GM12873 (cell line): Measurements from ENCODE around the gene CDT1.

Experiments
- TF ChIP-seq, protein P1 (sequence below): IDR thresholded peaks from 2 replicates; pipeline ENCODE4 v1.5.1; 2012; ENCODE audit warnings: low read depth, mild to moderate bottlenecking, moderate library complexity, low read length, control low read depth; ENCODE audit not compliant: insufficient read depth; ENCODE audit errors: missing control alignments

The CDT1 gene

DNA sequence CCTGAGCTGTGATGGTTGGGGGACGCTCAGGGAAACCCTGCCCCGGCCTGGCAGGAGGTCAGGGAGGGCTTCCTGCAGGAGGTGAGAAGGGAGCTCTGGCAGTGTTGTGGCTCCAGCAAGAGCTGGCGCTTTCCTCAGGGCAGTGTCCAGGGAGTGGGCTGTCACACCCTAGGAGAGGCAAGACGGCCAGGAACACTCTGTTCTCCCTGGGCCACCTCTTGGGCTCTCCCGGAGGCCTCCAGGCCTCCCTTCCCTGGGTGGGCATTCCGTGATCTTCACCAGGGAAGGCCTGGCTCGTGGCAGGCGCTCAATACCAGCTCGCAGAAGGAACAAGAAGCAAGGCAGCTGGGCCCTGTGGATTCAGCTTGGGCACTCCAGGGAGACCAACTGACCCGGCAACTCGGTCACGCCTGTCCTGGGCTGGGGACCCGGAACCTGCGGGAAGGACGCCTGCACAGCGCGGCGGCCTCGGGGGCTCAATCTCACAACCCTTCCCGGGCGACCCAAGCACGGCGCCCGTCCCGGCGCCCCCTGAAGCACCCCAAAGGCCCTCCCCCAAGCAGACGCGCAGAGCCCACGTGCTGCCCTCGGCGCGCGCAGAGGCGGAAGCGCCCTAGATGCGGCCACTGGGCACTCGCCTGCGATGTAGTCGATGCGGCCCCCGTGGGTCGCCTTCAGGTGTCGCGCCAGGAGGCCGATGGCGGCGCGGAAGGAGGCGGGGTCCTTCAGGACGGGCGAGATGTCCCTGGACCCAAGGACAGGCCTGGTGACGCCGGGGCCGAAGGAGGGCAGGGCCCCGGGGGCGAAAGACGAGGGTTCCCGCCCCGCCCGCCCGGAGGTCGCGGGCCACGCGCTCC lies 7.6 kb downstream of the CDT1 start:
- TF ChIP-seq, protein P1, sequence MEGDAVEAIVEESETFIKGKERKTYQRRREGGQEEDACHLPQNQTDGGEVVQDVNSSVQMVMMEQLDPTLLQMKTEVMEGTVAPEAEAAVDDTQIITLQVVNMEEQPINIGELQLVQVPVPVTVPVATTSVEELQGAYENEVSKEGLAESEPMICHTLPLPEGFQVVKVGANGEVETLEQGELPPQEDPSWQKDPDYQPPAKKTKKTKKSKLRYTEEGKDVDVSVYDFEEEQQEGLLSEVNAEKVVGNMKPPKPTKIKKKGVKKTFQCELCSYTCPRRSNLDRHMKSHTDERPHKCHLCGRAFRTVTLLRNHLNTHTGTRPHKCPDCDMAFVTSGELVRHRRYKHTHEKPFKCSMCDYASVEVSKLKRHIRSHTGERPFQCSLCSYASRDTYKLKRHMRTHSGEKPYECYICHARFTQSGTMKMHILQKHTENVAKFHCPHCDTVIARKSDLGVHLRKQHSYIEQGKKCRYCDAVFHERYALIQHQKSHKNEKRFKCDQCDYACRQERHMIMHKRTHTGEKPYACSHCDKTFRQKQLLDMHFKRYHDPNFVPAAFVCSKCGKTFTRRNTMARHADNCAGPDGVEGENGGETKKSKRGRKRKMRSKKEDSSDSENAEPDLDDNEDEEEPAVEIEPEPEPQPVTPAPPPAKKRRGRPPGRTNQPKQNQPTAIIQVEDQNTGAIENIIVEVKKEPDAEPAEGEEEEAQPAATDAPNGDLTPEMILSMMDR = no peak

DNA sequence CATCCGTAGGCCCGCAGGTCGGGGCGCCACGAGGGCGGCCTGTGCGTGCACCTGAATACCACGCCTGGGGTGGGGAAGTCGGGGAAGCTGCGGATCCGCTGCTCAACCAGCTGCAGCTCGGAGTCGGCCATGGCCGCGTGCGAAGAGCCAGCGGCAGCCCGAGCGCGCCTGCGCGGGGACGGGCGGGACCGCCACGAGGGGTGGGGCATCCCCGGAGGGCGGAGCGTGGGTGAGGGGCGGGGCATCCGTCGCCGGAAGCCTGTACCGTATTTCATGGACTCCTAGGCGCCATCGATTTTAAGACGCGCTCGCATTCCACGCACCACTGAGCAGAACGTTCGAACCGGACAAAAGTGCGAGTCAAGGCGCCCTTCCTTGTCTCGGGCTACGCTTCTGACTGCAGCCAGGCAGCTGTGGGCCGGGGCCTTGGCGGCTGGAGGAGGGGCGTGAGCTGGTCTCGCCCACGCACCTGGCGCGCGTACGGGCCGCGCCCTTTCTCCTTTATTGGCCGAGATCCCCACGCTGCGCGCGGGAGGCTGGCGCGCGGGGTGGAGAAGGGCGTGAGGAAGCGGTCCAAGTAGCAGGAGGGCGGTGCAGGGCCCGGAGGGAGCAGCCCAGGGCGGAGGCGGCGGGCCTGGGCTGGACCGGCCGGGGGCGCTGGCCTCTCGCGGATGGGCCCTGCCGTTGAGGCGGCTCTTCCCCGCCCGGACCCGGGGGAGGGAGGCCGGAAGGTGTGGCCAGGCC lies 8.4 kb downstream of the CDT1 start, which contains the start of gene APRT:
TSS of gene APRT (minus strand) at position 160 of the 744 bp plus-strand sequence. CDS start at position 131, 29 bp downstream.
- TF ChIP-seq, protein P1 = no peak

DNA sequence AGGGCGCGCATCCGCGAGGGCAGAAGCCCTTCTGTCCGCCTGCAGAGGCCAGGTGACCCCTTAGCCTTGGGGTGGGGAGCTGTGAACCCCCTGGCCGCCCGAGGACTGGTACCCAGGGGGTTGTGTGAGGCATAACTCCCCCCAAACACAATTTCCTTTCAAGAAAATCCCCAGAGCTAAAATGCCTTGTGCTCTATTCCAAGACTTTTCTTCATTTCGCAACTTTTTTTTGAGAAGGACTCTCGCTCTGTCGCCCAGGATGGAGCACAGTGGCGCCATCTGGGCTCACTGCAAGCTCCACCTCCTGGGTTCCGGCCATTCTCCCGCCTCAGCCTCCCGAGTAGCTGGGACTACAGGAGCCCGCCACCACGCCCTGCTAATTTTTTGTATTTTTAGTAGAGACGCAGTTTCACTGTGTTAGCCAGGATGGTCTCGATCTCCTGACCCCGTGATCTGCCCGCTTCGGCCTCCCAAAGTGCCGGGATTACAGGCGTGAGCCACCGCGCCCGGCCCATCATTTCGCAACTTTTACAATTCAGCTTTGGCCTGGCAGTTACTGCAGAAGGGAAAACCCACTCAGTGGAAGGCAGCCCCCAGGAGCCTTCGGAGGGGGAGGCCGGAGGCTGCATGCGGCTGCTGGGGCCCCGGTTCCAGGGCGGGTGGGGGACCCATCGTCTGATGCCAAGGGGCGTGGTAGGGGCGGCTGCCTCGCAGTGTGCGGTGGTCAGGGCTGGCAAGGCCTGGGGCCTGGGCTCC lies 9.1 kb downstream of the CDT1 start:
- TF ChIP-seq, protein P1 = no peak

DNA sequence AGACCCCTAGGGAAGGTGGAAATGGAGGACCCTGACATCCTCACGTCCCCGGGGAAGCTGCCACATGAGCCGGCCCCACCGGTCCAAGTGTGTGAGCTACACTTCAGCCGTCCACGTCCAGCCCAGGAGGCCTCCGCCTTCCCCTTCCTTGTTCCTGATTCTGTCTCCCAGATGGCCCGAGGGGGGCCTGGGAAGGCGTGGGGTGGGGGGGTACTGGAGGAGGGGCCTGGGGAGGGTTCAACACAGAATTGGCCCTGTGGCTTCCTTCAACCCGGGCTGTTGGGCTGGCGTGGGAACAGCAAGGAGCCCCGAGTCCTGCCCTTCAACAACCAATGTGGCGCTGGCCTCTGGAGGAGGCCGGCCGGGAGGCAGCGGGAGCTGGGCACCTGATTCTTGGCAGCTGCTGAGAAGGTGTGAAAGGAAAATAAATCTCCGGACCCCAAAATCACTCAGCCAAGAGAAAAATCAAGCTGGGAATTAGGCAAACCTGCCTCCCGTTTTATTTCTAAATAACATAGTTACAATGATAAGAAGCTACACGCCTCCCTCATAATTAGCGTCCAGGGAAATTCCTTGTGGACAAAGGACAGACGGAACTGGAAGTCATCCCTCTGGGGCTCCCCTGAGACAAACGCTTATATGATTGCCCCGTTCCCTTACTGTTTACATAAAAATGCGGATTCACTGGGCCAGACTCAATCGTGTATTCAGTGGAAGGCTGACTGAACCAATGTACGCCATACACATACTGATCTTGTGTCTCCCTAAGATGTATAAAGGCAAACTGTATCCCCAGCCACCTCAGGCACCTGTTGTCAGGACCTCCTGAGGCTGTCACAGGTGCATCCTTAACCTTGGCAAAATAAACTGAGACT lies 9.9 kb downstream of the CDT1 start:
- TF ChIP-seq, protein P1 = no peak

DNA sequence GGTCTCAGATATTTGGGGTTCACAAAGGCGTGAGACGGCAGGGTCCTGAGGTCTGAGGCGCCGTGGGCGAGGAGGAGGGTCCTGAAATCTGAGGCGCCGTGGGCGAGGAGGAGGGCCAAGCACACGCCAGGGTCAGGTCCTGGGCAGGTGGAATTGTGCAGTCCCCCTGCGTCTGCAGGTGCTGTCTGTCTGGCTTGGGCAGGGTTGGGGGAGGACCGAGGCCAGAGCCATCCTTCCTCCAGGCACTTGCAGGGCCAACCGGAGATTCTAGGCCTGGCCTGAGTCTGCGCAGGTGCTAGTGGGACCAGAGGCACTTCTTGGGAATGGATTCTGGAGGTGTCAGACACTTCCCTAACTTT lies 10.5 kb downstream of the CDT1 start:
- TF ChIP-seq, protein P1 = no peak

DNA sequence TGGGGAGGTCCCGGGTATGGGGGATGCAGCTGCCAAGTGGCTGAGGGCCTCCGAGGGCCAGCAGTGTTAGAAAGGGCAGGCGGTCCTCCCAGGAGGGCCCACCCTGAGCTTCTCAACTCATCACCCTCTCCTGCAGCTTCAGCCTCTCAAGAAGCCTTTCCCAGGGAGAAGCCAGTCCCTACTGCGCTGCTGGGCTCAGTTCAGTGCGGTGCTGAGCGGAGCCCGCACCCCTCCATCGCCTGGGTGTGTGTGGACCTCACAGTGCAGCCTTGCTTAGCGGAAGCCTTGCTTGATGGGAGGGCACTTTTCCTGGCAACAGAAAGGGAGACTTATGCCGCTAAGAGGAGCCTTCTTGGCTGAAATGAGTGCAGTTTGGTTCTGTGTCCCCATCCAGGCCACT lies 11.6 kb downstream of the CDT1 start:
- TF ChIP-seq, protein P1 = no peak
